ENCODE data around the gene BMP7. TPM values are rescaled to one million over a fixed set of nuclear protein-coding genes. Genes with fewer than 3 reads are reported as not detected.

The BMP7 gene
- total RNA-seq, 1 experiment from 2014 or later = 0.13 TPM

DNA sequence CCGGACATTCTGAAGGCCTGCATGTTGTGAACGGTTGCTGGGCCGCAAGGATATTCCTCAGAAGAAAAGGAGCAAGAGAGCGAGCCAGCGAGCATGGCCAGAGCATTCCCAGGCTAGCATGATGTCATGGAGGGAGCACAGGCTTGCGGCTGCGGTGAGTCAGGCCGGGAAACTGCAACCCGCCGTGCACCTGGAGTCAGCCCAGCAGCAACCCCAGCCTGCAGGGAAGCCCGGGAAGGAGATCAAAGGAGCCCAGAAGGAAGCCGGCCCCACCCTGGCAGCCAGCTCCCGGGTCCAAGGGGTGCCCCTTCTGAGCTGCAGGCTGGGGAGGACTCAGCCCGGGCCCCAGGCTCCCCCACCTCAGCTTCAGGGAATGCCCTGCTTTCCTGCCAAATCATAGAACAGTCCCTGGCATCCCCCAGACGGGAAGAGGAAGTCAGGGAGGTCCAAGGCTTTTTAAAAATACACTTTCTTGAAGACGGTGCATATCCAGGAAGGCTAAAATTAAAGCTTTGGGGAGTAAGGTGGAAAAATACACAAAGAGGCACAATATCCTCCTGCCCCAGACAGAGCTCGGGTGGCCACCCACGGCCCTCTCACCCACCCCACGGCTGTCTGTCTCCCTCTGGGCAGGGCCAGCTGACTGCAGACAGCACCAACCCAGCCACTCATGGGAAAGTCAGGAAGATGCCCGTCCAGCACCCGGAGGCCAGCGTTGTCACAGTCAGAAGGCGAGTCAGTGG lies 53.7 kb downstream of the BMP7 start:
- Histone ChIP-seq H2AFZ (peak overlapping the region; percentile 63), H3K79me2 (ENCODE audit: low read depth) (no peaks in the 10 kb centered on the region), H3K9me3 (ENCODE audit: insufficient read depth, low read depth) (no peaks in the 10 kb centered on the region), H3K27ac (no peak overlapping the region), H3K36me3 (ENCODE audit: low read depth) (no peaks in the 10 kb centered on the region), H3K27me3 (ENCODE audit: insufficient read depth, low read depth) (no peaks in the 10 kb centered on the region), H3K4me3 (peak overlapping the region; percentile 32; the same call in 1 of the 2 replicates), H4K20me1 (ENCODE audit: insufficient read depth) (no peaks in the 10 kb centered on the region), H3K4me1 (replicated peaks; ENCODE audit: insufficient read depth) (peaks cover 15% of the 10 kb centered on the region), H3K4me2 (peak overlapping the region; percentile 80), H3K9me2 (ENCODE audit: insufficient read depth) (no peaks in the 10 kb centered on the region), H3F3A (ENCODE audit: insufficient read depth, low read depth) (peaks cover 12% of the 10 kb centered on the region; the same call in 1 of the 2 replicates)
- no peak for TF ChIP-seq EZH2 (IDR thresholded peaks at IDR 0.05; ENCODE audit: low read depth)
- TF ChIP-seq, protein P1, sequence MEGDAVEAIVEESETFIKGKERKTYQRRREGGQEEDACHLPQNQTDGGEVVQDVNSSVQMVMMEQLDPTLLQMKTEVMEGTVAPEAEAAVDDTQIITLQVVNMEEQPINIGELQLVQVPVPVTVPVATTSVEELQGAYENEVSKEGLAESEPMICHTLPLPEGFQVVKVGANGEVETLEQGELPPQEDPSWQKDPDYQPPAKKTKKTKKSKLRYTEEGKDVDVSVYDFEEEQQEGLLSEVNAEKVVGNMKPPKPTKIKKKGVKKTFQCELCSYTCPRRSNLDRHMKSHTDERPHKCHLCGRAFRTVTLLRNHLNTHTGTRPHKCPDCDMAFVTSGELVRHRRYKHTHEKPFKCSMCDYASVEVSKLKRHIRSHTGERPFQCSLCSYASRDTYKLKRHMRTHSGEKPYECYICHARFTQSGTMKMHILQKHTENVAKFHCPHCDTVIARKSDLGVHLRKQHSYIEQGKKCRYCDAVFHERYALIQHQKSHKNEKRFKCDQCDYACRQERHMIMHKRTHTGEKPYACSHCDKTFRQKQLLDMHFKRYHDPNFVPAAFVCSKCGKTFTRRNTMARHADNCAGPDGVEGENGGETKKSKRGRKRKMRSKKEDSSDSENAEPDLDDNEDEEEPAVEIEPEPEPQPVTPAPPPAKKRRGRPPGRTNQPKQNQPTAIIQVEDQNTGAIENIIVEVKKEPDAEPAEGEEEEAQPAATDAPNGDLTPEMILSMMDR (conservative IDR thresholded peaks at IDR 0.05) = no peak
- CTCF ChIA-PET = no interaction called here
- intact Hi-C loops (cut with micrococcal nuclease; ENCODE audit: unreplicated experiment) = no loop called here
- BruUV-seq (replicated peaks) = no TSS peak
- POLR2A ChIA-PET (ENCODE audit: unreplicated experiment) = interaction anchor here (0.6 kb wide), 1 partner anchor 260 kb away, joined by 3 read pairs; no protein-coding TSS in a partner anchor
- DNase-seq = peak; percentile 82 to 84

DNA sequence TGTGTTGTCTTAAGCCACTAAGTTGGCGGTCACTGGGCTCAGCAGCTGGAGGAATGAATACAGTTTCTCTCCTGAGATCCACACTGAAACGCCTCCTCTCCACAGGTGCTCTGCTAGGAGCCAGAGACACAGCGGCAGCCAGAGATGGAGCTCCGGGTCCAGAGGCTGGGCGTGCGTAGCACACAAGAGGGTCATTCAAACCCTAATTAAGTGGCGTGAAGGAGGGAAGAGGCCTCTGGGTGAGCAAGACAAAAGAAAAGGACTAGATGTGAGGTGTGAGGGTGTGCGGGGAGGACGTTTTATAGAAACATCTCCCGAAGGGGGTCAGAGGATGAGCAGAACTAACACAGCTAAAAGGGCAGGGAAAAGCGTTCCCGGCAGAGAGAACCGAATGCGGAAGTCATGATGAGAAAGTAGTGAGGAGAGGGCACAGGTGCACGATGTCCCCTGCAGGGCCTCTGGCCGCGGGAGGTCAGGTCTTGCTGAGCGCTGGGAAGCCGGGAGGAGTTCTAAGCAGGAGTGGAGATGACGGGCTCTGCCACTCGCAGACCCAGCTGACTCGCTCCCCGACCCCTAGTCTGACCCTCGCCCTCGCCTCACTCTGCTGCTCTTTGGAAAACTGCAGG lies 54.4 kb downstream of the BMP7 start:
- H3K9me2 ChIP-seq (ENCODE audit: insufficient read depth) = no peaks in the 10 kb centered on the region
- H4K20me1 ChIP-seq (ENCODE audit: insufficient read depth) = no peaks in the 10 kb centered on the region
- peaks cover 15% of the 10 kb centered on the region for H3K4me1 ChIP-seq (replicated peaks; ENCODE audit: insufficient read depth)
- H3K27me3 ChIP-seq (ENCODE audit: insufficient read depth, low read depth) = no peaks in the 10 kb centered on the region
- DNase-seq = no peak
- intact Hi-C loops (cut with micrococcal nuclease; ENCODE audit: unreplicated experiment) = no loop called here
- BruUV-seq (replicated peaks) = no TSS peak
- H3K4me2 ChIP-seq = peak overlapping the region; percentile 80
- peak overlapping the region; percentile 32; the same call in 1 of the 2 replicates for H3K4me3 ChIP-seq
- H3K79me2 ChIP-seq (ENCODE audit: low read depth) = no peaks in the 10 kb centered on the region
- TF ChIP-seq EZH2 (IDR thresholded peaks at IDR 0.05; ENCODE audit: low read depth) = no peak
- TF ChIP-seq, protein P1 (conservative IDR thresholded peaks at IDR 0.05) = no peak
- CTCF ChIA-PET = no interaction called here
- POLR2A ChIA-PET (ENCODE audit: unreplicated experiment) = no interaction called here
- H3K9me3 ChIP-seq (ENCODE audit: insufficient read depth, low read depth) = no peaks in the 10 kb centered on the region; the same call in 1 of the 2 replicates
- no peaks in the 10 kb centered on the region for H3K36me3 ChIP-seq (ENCODE audit: low read depth)
- H3F3A ChIP-seq (ENCODE audit: insufficient read depth, low read depth) = peaks cover 12% of the 10 kb centered on the region; the same call in 1 of the 2 replicates
- H3K27ac ChIP-seq = no peak overlapping the region
- H2AFZ ChIP-seq = peak overlapping the region; percentile 63

DNA sequence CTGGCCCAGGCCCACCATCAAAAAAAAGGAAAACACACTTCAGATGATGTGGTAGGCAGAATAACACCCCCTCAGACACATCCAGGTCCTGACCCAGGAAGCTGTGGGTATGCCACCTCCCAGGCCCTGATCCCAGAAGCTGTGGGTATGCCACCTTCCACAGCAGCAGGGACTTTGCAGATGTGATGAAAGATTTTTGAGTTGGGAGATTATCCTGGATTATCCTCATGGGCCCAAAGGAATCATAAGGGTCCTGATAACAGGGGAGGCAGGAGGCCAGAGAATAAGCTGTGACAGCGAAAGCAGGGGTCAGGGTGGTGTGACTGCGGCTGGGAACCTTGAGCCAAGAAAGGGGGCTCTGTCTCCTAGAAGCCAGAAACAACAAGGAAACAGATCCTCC lies 55.0 kb downstream of the BMP7 start:
- no peaks in the 10 kb centered on the region for H3K79me2 ChIP-seq (ENCODE audit: low read depth)
- H3K9me2 ChIP-seq (ENCODE audit: insufficient read depth) = no peaks in the 10 kb centered on the region
- no TSS peak for BruUV-seq (replicated peaks)
- no peak overlapping the region for H2AFZ ChIP-seq
- no peaks in the 10 kb centered on the region for H4K20me1 ChIP-seq (ENCODE audit: insufficient read depth)
- H3K4me2 ChIP-seq = no peak overlapping the region
- H3K27me3 ChIP-seq (ENCODE audit: insufficient read depth, low read depth) = no peaks in the 10 kb centered on the region
- peaks cover 15% of the 10 kb centered on the region for H3K4me1 ChIP-seq (replicated peaks; ENCODE audit: insufficient read depth)
- H3F3A ChIP-seq (ENCODE audit: insufficient read depth, low read depth) = peaks cover 12% of the 10 kb centered on the region; the same call in 1 of the 2 replicates
- TF ChIP-seq, protein P1 (conservative IDR thresholded peaks at IDR 0.05) = no peak
- TF ChIP-seq EZH2 (IDR thresholded peaks at IDR 0.05; ENCODE audit: low read depth) = no peak
- H3K9me3 ChIP-seq (ENCODE audit: insufficient read depth, low read depth) = no peaks in the 10 kb centered on the region; the same call in 1 of the 2 replicates
- CTCF ChIA-PET = no interaction called here
- DNase-seq = no peak
- POLR2A ChIA-PET (ENCODE audit: unreplicated experiment) = no interaction called here
- no peak overlapping the region for H3K4me3 ChIP-seq
- intact Hi-C loops (cut with micrococcal nuclease; ENCODE audit: unreplicated experiment) = no loop called here
- no peak overlapping the region for H3K27ac ChIP-seq
- no peaks in the 10 kb centered on the region for H3K36me3 ChIP-seq (ENCODE audit: low read depth)
